AG04450 (cell line): Measurements from ENCODE around the gene PTPN22. TPM values are rescaled to one million over a fixed set of nuclear protein-coding genes. Genes with fewer than 3 reads are reported as not detected.

ENCODE experiments used
- CTCF ChIA-PET: fragments of 300-600, 350-600 bp; formaldehyde crosslinking; extraction: SDS; loops from one replicate; lab custom pipeline; 2022; ENCODE audit warnings: antibody characterized with exemption, inconsistent platforms; lab: Charles Lee
- POLR2A ChIA-PET: fragments of 350-600 bp; formaldehyde crosslinking; extraction: SDS; loops from one replicate; lab custom pipeline; 2021; ENCODE audit warnings: antibody characterized with exemption, inconsistent platforms; lab: Yijun Ruan, JAX
- DNase-seq: peaks from one replicate; pipeline ENCODE4 v3.0.0-alpha.2; 2011; ENCODE audit warnings: low read depth, low spot score
- H3K27ac ChIP-seq: one replicate; pipeline ENCODE4 v1.5.1; 2012; ENCODE audit warnings: low read depth, low read length, control low read depth
- H3K27me3 ChIP-seq: one replicate; pipeline ENCODE4 v1.6.0; 2012; ENCODE audit warnings: low read length; ENCODE audit not compliant: control insufficient read depth, insufficient read depth
- H3K4me3 ChIP-seq: 2 replicates; pipeline ENCODE4 v1.5.1; 2011; ENCODE audit warnings: mild to moderate bottlenecking, low read depth, low read length, control low read depth
- H3K9me3 ChIP-seq: 2 replicates; pipeline ENCODE4 v1.5.1; 2012; ENCODE audit warnings: low read length; ENCODE audit not compliant: control insufficient read depth, insufficient read depth
- polyA plus RNA-seq: library from polyadenylated mRNA; depleted of rRNA; stranded (reverse); fragments of >200 nt; gene quantifications from 2 replicates; pipeline ENCODE4 v1.2.3, GENCODE V29; 2011; rRNA removed
- TF ChIP-seq, protein P1 (sequence below): IDR thresholded peaks from 2 replicates; pipeline ENCODE4 v1.5.1; 2011; ENCODE audit warnings: low read depth, low read length, control low read depth, inconsistent platforms

The PTPN22 gene
- polyA plus RNA-seq, 1 experiment, result 0.17 TPM

DNA sequence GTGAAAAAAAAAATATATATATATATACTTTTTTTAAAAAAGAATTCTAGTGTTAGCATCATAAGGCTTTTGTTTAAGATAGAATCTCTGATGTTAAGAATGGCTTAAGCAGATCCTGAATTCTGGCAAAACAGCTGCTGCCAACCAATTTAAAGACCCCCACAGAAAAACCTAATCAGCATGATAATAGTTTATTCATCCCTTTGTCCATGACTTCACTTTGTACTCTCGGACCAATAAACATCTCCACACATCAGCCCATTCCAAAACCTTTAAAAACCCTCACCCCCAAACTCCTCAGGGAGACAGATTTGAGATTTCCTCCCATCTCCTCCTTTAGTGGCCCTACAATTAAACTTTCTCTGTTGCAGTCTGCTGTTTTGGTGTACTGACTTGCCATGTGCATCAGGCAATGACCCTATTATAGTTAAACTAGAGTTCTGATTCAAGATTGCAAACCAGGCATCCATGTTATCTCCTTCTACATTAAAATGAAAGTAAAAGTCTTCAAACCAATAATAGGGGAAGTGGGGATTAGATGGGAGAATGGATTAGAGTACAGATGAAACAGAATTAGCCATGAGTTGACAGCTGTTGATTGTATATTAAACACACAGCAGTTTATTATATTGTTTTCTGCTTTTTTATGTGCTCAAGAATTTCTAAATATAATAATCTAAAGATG is 102.5 kb downstream of the PTPN22 start:
- TF ChIP-seq, protein P1, sequence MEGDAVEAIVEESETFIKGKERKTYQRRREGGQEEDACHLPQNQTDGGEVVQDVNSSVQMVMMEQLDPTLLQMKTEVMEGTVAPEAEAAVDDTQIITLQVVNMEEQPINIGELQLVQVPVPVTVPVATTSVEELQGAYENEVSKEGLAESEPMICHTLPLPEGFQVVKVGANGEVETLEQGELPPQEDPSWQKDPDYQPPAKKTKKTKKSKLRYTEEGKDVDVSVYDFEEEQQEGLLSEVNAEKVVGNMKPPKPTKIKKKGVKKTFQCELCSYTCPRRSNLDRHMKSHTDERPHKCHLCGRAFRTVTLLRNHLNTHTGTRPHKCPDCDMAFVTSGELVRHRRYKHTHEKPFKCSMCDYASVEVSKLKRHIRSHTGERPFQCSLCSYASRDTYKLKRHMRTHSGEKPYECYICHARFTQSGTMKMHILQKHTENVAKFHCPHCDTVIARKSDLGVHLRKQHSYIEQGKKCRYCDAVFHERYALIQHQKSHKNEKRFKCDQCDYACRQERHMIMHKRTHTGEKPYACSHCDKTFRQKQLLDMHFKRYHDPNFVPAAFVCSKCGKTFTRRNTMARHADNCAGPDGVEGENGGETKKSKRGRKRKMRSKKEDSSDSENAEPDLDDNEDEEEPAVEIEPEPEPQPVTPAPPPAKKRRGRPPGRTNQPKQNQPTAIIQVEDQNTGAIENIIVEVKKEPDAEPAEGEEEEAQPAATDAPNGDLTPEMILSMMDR, result no peak
- H3K27me3 ChIP-seq, result no peaks in the 10 kb centered on the region
- ChIA-PET CTCF (no interaction called here), POLR2A (no interaction called here)
- H3K4me3 ChIP-seq, result no peak overlapping the region
- DNase-seq, result no peak
- H3K27ac ChIP-seq, result no peak overlapping the region
- H3K9me3 ChIP-seq, result no peaks in the 10 kb centered on the region

DNA sequence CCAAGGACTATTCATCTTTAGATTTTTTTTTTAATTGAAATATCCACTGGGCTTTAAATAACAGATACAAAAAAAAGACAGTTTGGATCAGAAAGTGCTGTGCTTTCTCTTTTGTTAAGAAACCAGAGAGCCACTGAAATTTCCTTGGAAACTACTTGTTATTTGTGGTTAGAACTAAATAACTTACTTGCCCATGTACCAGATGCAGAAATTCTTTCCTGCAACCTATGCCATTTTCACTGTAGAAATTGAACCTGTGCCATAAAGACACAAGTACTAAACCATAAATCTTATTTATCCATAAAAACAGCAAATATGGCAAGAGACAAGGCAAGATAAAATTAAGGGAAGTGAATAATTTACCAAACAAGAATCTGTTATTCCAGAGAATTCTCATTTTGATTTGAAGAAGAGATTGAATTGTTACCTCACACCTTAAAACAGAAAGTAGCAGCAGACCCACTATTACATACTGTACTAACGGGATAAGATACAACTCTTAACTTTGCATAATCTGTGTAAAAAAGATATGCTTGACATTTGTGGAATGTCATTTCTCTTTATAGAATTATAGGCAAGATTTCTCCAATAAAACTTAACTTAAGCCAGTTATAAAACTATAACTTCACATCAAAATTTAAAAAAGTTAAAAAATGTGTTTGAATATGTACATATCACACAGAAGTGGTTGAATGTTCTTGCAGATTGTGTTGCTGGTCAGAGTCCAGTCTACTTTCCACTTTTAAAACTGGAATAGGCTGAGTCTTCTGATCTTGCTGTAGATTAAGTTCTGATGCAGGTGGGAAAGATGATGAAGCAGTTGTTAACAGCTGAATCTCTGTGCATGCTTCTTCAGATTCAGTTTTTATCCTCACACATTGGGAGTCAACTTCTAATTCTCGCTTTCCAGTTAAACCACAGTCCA is 105.9 kb downstream of the PTPN22 start:
- TF ChIP-seq, protein P1, result no peak
- ChIA-PET CTCF (interaction anchor here (1.9 kb wide), 1 partner anchor 693 kb away, joined by 5 read pairs; the partner anchor contains the start of gene LRIG2), POLR2A (no interaction called here)
- no peak overlapping the region for H3K27ac ChIP-seq
- H3K9me3 ChIP-seq, result no peaks in the 10 kb centered on the region
- no peaks in the 10 kb centered on the region for H3K27me3 ChIP-seq
- no peak for DNase-seq
- no peak overlapping the region for H3K4me3 ChIP-seq

Other genes starting within 250 kb of the PTPN22 start
- gene PHTF1, start 112.2 kb downstream of the PTPN22 start, polyA plus RNA-seq, result 15.0 and 18.0 TPM in 2 replicates
- 6.3 and 12.2 TPM in 2 replicates for gene RSBN1, start 59.2 kb downstream of the PTPN22 start, polyA plus RNA-seq
- 0.11 and 0.12 TPM in 2 replicates for gene BCL2L15, start 15.9 kb upstream of the PTPN22 start, polyA plus RNA-seq
- gene AP4B1, start 33.1 kb upstream of the PTPN22 start, polyA plus RNA-seq, result 13.6 and 16.5 TPM in 2 replicates
- gene DCLRE1B, start 33.6 kb upstream of the PTPN22 start, polyA plus RNA-seq, result 2.7 and 3.2 TPM in 2 replicates
- 28.4 and 31.3 TPM in 2 replicates for gene HIPK1, start 57.6 kb upstream of the PTPN22 start, polyA plus RNA-seq
- gene OLFML3, start 107.8 kb upstream of the PTPN22 start, polyA plus RNA-seq, result 90.3 and 105 TPM in 2 replicates